ENCODE data around the gene COX7A1.
A peak's percentile ranks its signal among the peaks of the same experiment; 100 is the strongest.
"Not testable (repeated sequence)": the region's sequence is repeated elsewhere in the genome, so short reads cannot be mapped to it uniquely, and the experiment has no call there.

The COX7A1 gene

GRCh38 chr19:36142046-36142445 is 10.2 kb downstream of the COX7A1 start:
- DNase-seq (ENCODE audit: low read depth in 1 of 2, low spot score in 1 of 2) = no peak

GRCh38 chr19:36141039-36141927 is 11.0 kb downstream of the COX7A1 start:
- peak; percentile 82 to 83 for DNase-seq (ENCODE audit: low read depth in 1 of 2, low spot score in 1 of 2)

- DNase-seq (ENCODE audit: low read depth in 1 of 2, low spot score in 1 of 2) = no peak
These were observed 11.8 kb downstream of the COX7A1 start for GRCh38 chr19:36140304-36141038.

GRCh38 chr19:36139473-36140303 is 12.6 kb downstream of the COX7A1 start, which contains the start of gene CAPNS1:
TSS of gene CAPNS1 (plus strand) at chr19:36140066. CDS start at chr19:36141012, 946 bp downstream.
- DNase-seq (ENCODE audit: low read depth in 1 of 2, low spot score in 1 of 2) = peak; percentile 78 to 85

- DNase-seq (ENCODE audit: low read depth in 1 of 2, low spot score in 1 of 2) = no peak
These were observed 13.2 kb downstream of the COX7A1 start for GRCh38 chr19:36139120-36139472.

DNA sequence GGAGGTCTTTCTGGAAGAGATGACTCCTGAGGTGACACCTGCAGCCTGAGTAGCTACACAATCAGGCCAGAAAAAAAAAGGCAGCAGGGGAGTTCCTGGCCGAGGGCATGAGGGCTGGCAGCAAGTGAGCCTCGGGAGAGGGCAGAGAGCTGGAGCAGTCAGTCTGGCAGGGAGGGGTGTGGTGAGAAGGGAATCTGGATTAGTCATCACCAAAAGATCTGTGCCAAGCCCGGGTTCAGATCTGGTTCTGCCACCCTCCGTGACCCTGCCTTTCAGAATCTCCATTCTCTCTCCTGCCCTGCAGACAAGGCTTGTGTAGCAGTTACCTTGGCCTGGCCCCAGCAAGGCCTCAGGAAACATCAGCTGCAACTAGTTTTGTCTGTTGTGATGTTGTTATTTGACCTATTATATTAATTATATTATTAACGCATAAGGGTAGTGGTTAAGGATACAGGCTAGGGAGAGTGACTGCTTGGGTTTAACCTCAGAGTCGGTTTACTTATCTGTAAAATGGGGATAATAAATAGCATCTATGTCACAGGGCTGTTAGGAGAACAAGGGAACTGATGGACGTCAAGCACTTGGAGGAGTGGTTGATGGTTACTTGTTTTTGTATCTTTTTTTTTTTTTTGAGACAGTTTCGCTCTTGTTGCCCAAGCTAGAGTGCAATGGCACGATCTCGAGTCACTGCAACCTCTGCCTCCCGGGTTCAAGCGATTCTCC is 15.1 kb downstream of the COX7A1 start:
- no peak for DNase-seq (ENCODE audit: low read depth in 1 of 2, low spot score in 1 of 2)

GRCh38 chr19:36134867-36135266 is 17.4 kb downstream of the COX7A1 start:
- DNase-seq (ENCODE audit: low read depth in 1 of 2, low spot score in 1 of 2) = not testable (repeated sequence)

DNA sequence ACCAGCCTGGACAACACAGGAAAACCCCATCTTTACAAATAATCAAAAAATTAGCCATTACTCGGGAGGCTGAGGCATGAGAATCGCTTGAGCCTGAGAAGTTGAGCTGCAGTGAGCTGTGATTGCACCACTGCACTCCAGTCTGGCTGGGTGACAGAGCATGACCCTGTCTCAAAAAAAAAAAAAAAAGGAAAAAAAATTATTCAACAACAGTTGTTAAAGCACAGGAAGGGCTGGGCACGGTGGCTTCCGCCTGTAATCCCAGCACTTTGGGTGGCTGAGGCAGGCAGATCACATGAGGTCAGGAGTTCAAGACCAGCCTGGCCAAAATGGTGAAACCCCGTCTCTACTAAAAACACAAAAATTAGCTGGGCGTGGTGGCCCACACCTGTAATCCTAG is 21.0 kb downstream of the COX7A1 start:
- not testable (repeated sequence) for DNase-seq (ENCODE audit: low read depth in 1 of 2, low spot score in 1 of 2)

- DNase-seq (ENCODE audit: low read depth in 1 of 2, low spot score in 1 of 2) = no peak
These were observed 23.9 kb downstream of the COX7A1 start for GRCh38 chr19:36128392-36128736.

GRCh38 chr19:36125557-36125956 is 26.7 kb downstream of the COX7A1 start:
- no peak for DNase-seq (ENCODE audit: low read depth in 1 of 2, low spot score in 1 of 2)

DNA sequence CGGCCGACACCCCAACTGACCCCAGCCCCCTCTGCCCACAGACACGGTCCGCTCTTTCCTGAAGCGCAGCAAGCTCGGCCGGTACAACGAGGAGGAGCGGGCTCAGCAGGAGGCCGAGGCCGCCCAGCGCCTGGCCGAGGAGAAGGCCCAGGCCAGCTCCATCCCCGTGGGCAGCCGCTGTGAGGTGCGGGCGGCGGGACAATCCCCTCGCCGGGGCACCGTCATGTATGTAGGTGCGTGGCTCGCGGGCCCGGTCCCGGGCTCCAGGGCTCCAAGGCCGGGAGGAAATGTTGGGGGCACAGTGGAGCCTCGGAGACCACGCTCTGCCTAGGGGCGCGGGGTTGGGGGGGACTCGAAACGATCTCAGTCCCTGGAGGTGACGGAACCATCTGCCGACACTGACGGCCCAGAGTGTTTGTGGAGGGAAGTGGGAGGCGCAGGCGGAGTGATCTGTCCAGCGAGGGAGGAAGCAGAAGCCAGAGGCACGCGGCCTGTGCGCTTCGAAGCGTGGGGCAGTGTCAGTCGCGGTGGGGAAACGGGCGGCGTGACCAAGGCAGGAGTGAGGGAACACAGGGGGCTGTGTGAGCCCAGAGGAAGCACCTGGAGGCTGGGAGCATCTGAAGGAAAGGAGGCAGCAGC is 30.6 kb downstream of the COX7A1 start:
- no peak for DNase-seq (ENCODE audit: low read depth in 1 of 2, low spot score in 1 of 2)

DNA sequence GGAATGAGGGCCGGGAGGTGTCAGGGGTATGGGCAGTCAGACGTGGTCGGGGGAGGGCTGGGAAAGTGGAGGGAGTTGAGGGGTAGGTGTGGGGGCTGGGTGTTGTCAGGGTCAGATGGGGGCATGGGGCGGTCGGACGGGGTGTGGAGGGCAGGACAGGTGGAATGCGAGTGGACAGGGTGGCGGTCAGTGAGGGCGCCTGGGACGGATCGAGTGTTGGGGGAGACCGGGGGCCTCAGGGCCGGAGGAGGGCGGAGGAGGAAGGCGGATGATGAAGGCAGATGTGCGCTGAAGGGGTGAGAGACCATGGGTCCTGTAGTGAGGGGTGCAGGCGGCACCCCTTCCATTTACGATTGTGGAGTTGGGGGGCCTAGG is 31.3 kb downstream of the COX7A1 start:
- DNase-seq (ENCODE audit: low read depth in 1 of 2, low spot score in 1 of 2) = no peak

GRCh38 chr19:36120092-36120983 is 31.9 kb downstream of the COX7A1 start:
- DNase-seq (ENCODE audit: low read depth in 1 of 2, low spot score in 1 of 2) = no peak

GRCh38 chr19:36116344-36116637 is 36.0 kb downstream of the COX7A1 start:
- no peak for DNase-seq (ENCODE audit: low read depth in 1 of 2, low spot score in 1 of 2)

- peak; percentile 82 to 83 for DNase-seq (ENCODE audit: low read depth in 1 of 2, low spot score in 1 of 2)
These were observed 36.5 kb downstream of the COX7A1 start, which contains the start of gene TBCB for GRCh38 chr19:36115453-36116343. TSS of gene TBCB (plus strand) at chr19:36115468. CDS start at chr19:36115561, 93 bp downstream.

DNA sequence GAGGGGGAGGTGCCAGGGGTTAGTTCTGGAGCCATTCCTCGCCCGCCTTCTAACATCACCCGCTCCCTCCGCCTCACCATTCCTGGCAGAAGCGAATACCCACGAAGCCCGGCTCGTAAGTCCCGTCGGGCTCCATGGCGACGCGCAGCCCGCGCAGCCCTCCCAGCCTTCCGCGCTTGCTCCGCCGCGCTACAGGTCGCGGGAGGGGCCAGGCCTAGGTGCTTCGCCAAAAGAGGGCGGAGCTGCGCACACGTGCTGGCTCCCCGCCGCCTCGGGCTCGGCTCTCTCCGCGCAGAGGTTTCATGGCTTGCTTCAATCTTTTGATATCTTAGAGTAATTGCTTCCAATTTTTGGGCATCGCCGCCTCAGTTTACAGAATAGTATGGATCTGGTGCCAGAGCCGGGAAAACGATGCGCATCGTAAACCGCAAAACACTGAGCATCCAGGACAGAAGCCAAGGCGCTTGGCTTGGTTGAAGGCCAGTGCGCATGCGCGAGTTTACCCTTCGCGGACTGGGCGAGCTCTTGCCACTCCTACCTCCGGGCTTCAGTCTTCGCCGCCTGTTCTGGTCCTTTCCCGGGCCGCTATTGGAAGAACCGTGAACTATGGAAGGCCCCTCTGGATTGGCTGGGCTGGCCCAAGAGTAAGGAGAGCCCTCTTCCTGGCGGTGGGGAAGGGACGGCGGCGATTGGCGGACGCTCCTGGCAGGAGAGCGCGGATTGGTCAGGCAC is 37.4 kb downstream of the COX7A1 start, which contains the start of gene POLR2I:
Gene POLR2I, minus strand, starts transcription at position 155 of the 732 bp plus-strand sequence. Its CDS starts 19 bp downstream, at position 136.
- DNase-seq (ENCODE audit: low read depth in 1 of 2, low spot score in 1 of 2) = peak; percentile 98

DNA sequence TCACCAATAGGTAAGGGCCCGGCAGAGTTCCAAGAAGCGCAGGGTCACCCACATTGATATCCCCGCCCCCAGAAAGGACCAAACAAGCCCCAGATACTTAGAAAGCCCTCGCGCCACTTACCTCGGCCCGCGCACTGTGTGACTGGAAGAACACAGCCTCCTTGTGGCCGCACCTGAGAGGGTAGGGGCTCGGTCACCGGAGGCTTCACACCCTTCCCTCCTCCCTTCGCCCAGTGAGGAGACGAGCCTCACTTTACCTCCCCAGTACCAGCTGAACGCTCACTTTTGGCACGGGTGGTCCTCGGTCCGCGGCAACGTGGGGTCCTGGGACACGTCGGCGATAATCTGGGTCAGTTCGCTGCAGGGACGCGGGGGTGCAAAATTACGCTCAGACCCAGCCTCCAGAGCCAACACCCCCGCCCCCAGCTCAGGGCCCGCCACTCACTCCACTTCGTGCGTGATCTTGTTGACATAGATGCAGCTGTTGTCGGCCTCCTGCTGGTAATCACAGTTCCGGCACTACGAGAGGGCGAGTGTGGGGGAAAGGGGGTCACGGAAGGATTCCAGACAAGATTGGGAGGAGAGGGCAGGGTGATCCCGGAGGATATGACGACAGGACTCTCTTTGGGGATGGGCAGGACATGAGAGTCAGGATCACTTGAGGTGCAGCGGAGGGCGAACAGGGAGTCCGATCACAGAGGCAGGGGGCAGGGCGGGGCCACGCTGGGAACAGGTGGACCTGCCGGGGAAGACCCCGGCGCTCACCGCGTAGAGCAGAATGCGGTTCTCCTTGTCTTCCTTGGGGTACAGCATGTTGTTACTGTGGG is 38.1 kb downstream of the COX7A1 start:
- no peak for DNase-seq (ENCODE audit: low read depth in 1 of 2, low spot score in 1 of 2)
